ENCODE measurements around the gene ABCC12. TPM values are rescaled to one million over a fixed set of nuclear protein-coding genes. Genes with fewer than 3 reads are reported as not detected.

The ABCC12 gene
- total and polyA plus RNA-seq, 10 of the 15 experiments (the other 5 are each of a cell fraction or from before 2014, with no cell fraction given), result 0.02 to 0.03 (median 0.03) TPM; not detected in 6

GRCh38 chr16:48113001-48113400 lies 42.8 kb downstream of the ABCC12 start:
- Histone ChIP-seq H3K27me3 (replicated peaks in 1 of 2; ENCODE audit: control insufficient read depth in 2 of 2, insufficient read depth in 2 of 2, low read length in 1 of 2) (no peaks in the 10 kb centered on the region), H3K36me3 (ENCODE audit: control insufficient read depth in 2 of 2, insufficient read depth in 2 of 2, low read length in 1 of 2) (no peaks in the 10 kb centered on the region), H4K20me1 (ENCODE audit: control insufficient read depth, insufficient read depth) (no peaks in the 10 kb centered on the region), H3K4me3 (no peak overlapping the region), H3K9ac (ENCODE audit: control insufficient read depth, insufficient read depth, low read length) (no peak overlapping the region), H2AFZ (ENCODE audit: control insufficient read depth, low read depth, low read length) (no peak overlapping the region), H3K27ac (ENCODE audit: control insufficient read depth, insufficient read depth) (no peak overlapping the region), H3K9me3 (replicated peaks; ENCODE audit: control insufficient read depth, insufficient read depth, low read length) (no peaks in the 10 kb centered on the region), H3K4me1 (ENCODE audit: control insufficient read depth, insufficient read depth, low read length) (no peaks in the 10 kb centered on the region), H3K79me2 (ENCODE audit: control insufficient read depth, insufficient read depth, low read length) (no peaks in the 10 kb centered on the region), H3K4me2 (ENCODE audit: control insufficient read depth, insufficient read depth) (no peak overlapping the region)
- ChIA-PET RAD21 (ENCODE audit: unreplicated experiment) (interaction anchor here (0.9 to 3.1 kb wide), 23 partner anchors 10 to 1075 kb away, joined by 3 to 26 read pairs (median 5); partner anchors contain the start of gene NETO2), POLR2A (no interaction called here), SMC1A (ENCODE audit: uncharacterized antibody, unreplicated experiment) (interaction anchor here (0.6 to 3.1 kb wide), 23 partner anchors 10 to 1170 kb away, joined by 3 to 21 read pairs (median 4); partner anchors contain the start of gene NETO2), CTCF (interaction anchor here (0.6 to 7.5 kb wide), 33 partner anchors 8 to 1272 kb away, joined by 3 to 54 read pairs (median 5); partner anchors contain the start of gene NETO2)
- no peak for TF ChIP-seq LARP7 (IDR thresholded peaks at IDR 0.05)
- no peak for TF ChIP-seq ZNF384 (IDR thresholded peaks at IDR 0.05; ENCODE audit: borderline replicate concordance, low read depth, low read length)
- ATAC-seq (no peak), DNase-seq (ENCODE audit: low read depth, low spot score) (no peak), FAIRE-seq (no peak)
- intact Hi-C loops (cut with micrococcal nuclease; ENCODE audit: unreplicated experiment) (no loop called here), in situ Hi-C loops (cut with MboI) (no loop called here)
- WGBS (ENCODE audit: insufficient coverage, insufficient replicate concordance, low lambda C conversion rate, missing lambda C conversion rate), result 21% methylated on average over 6 of the region's 6 CpGs
- no TSS peak for BruUV-seq (replicated peaks)

DNA sequence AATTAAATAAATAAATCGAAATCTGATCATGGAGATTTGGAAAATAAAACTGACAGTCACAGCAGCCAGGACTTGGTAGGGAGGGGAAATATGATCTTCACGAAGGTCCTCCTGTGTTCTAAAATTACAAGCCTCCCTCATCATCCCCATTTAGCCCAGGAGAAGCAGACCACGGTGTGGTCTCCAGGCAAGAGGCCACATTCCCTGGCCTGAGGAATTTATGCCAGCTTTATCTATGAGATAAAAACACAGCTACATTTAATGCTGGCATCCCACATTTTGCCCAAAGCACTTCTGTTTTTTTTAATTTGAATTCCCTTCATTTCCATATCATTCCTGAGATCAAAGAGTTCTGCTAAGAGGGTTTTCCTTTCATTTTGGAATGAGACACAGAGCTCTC lies 43.2 kb downstream of the ABCC12 start:
- SMC1A ChIA-PET (ENCODE audit: uncharacterized antibody, unreplicated experiment), result interaction anchor here (0.7 to 3.1 kb wide), 23 partner anchors 9 to 1169 kb away, joined by 3 to 21 read pairs (median 4); partner anchors contain the start of gene NETO2
- H4K20me1 ChIP-seq (ENCODE audit: control insufficient read depth, insufficient read depth), result no peaks in the 10 kb centered on the region
- ATAC-seq (no peak), DNase-seq (ENCODE audit: low read depth, low spot score) (no peak), FAIRE-seq (no peak)
- H3K36me3 ChIP-seq (ENCODE audit: control insufficient read depth in 2 of 2, insufficient read depth in 2 of 2, low read length in 1 of 2), result no peaks in the 10 kb centered on the region
- H3K4me2 ChIP-seq (ENCODE audit: control insufficient read depth, insufficient read depth), result no peak overlapping the region
- intact Hi-C loops (cut with micrococcal nuclease; ENCODE audit: unreplicated experiment), result no loop called here
- CTCF ChIA-PET, result interaction anchor here (0.6 to 7.5 kb wide), 33 partner anchors 9 to 1272 kb away, joined by 3 to 54 read pairs (median 5); partner anchors contain the start of gene NETO2
- no peaks in the 10 kb centered on the region for H3K27me3 ChIP-seq (replicated peaks in 1 of 2; ENCODE audit: control insufficient read depth in 2 of 2, insufficient read depth in 2 of 2, low read length in 1 of 2)
- RAD21 ChIA-PET (ENCODE audit: unreplicated experiment), result interaction anchor here (0.9 to 3.1 kb wide), 22 partner anchors 9 to 1075 kb away, joined by 3 to 26 read pairs (median 5); partner anchors contain the start of gene NETO2
- H3K27ac ChIP-seq (ENCODE audit: control insufficient read depth, insufficient read depth), result no peak overlapping the region
- no peaks in the 10 kb centered on the region for H3K4me1 ChIP-seq (ENCODE audit: control insufficient read depth, insufficient read depth, low read length)
- H3K79me2 ChIP-seq (ENCODE audit: control insufficient read depth, insufficient read depth, low read length), result no peaks in the 10 kb centered on the region
- POLR2A ChIA-PET, result no interaction called here
- in situ Hi-C loops (cut with MboI), result no loop called here
- H3K9ac ChIP-seq (ENCODE audit: control insufficient read depth, insufficient read depth, low read length), result no peak overlapping the region
- H3K9me3 ChIP-seq (replicated peaks; ENCODE audit: control insufficient read depth, insufficient read depth, low read length), result no peaks in the 10 kb centered on the region
- no peak overlapping the region for H2AFZ ChIP-seq (ENCODE audit: control insufficient read depth, low read depth, low read length)
- 2% methylated on average over 3 of the region's 3 CpGs for WGBS (ENCODE audit: insufficient coverage, insufficient replicate concordance, low lambda C conversion rate, missing lambda C conversion rate)
- BruUV-seq (replicated peaks), result no TSS peak
- H3K4me3 ChIP-seq, result no peak overlapping the region
- TF ChIP-seq ZSCAN29 (IDR thresholded peaks at IDR 0.05) (no peak), POLR2AphosphoS2 (IDR thresholded peaks at IDR 0.05; ENCODE audit: low read depth, low read length) (no peak), RAD21 (IDR thresholded peaks at IDR 0.05; ENCODE audit: insufficient read depth, low read depth, low read length) (no peak), SIX5 (IDR thresholded peaks at IDR 0.05; ENCODE audit: low read depth, low read length, severe bottlenecking) (no peak), IKZF1 (conservative IDR thresholded peaks at IDR 0.05) (no peak), RB1 (IDR thresholded peaks at IDR 0.05; ENCODE audit: borderline replicate concordance) (no peak), MXI1 (IDR thresholded peaks at IDR 0.05; ENCODE audit: low read depth, low read length) (no peak), TCF7 (IDR thresholded peaks at IDR 0.05; ENCODE audit: borderline replicate concordance) (no peak), POLR2A (IDR thresholded peaks at IDR 0.05; ENCODE audit: low read depth, low read length) (no peak), SUZ12 (IDR thresholded peaks at IDR 0.05; ENCODE audit: unreplicated experiment) (no peak), DPF2 (IDR thresholded peaks at IDR 0.05) (no peak), FOXM1 (IDR thresholded peaks at IDR 0.05; ENCODE audit: low read depth, low read length) (no peak)
- TF ChIP-seq, protein P1, sequence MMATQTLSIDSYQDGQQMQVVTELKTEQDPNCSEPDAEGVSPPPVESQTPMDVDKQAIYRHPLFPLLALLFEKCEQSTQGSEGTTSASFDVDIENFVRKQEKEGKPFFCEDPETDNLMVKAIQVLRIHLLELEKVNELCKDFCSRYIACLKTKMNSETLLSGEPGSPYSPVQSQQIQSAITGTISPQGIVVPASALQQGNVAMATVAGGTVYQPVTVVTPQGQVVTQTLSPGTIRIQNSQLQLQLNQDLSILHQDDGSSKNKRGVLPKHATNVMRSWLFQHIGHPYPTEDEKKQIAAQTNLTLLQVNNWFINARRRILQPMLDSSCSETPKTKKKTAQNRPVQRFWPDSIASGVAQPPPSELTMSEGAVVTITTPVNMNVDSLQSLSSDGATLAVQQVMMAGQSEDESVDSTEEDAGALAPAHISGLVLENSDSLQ (IDR thresholded peaks at IDR 0.05), result no peak
- TF ChIP-seq, protein P2, sequence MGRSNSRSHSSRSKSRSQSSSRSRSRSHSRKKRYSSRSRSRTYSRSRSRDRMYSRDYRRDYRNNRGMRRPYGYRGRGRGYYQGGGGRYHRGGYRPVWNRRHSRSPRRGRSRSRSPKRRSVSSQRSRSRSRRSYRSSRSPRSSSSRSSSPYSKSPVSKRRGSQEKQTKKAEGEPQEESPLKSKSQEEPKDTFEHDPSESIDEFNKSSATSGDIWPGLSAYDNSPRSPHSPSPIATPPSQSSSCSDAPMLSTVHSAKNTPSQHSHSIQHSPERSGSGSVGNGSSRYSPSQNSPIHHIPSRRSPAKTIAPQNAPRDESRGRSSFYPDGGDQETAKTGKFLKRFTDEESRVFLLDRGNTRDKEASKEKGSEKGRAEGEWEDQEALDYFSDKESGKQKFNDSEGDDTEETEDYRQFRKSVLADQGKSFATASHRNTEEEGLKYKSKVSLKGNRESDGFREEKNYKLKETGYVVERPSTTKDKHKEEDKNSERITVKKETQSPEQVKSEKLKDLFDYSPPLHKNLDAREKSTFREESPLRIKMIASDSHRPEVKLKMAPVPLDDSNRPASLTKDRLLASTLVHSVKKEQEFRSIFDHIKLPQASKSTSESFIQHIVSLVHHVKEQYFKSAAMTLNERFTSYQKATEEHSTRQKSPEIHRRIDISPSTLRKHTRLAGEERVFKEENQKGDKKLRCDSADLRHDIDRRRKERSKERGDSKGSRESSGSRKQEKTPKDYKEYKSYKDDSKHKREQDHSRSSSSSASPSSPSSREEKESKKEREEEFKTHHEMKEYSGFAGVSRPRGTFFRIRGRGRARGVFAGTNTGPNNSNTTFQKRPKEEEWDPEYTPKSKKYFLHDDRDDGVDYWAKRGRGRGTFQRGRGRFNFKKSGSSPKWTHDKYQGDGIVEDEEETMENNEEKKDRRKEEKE (IDR thresholded peaks at IDR 0.05), result no peak

Measured in GM12878 (cell line).